HepG2 (cell line): Measurements from ENCODE around the gene S1PR2. TPM values are rescaled to one million over a fixed set of nuclear protein-coding genes. Genes with fewer than 3 reads are reported as not detected.

Source experiments
- AKAP8 ChIP-seq: sonication (generic); formaldehyde crosslinking; IDR thresholded peaks from 2 replicates; pipeline ENCODE4 v1.5.1; 2020; ENCODE audit warnings: mild to moderate bottlenecking, missing genetic modification reagents
- ARID2 ChIP-seq: sonication (generic); formaldehyde crosslinking; IDR thresholded peaks from 2 replicates; pipeline ENCODE4 v1.8.1; 2022; ENCODE audit warnings: mild to moderate bottlenecking, missing genetic modification reagents, borderline replicate concordance
- ERF ChIP-seq: IDR thresholded peaks from 2 replicates; pipeline ENCODE4 v1.6.1; 2018; ENCODE audit warnings: missing biosample characterization, missing genetic modification reagents
- HMG20A ChIP-seq: IDR thresholded peaks from 2 replicates; pipeline ENCODE4 v1.6.1; 2016; ENCODE audit warnings: borderline replicate concordance
- KMT2B ChIP-seq: IDR thresholded peaks from 2 replicates; pipeline ENCODE4 v1.6.1; 2016; ENCODE audit warnings: missing genetic modification reagents, missing compliant biosample characterization
- MTA1 ChIP-seq: sonication (generic); formaldehyde crosslinking; IDR thresholded peaks from 2 replicates; pipeline ENCODE4 v1.4.0; 2020; ENCODE audit warnings: missing genetic modification reagents, mild to moderate bottlenecking, borderline replicate concordance
- RAD51 ChIP-seq: fragments of 450-650 bp; IDR thresholded peaks from 2 replicates; pipeline ENCODE4 v1.6.1; 2016; ENCODE audit warnings: borderline replicate concordance
- ZBTB7A ChIP-seq: sonication (generic); formaldehyde crosslinking; IDR thresholded peaks from 2 replicates; pipeline ENCODE4 v1.8.0; 2022; ENCODE audit warnings: mild to moderate bottlenecking, missing genetic modification reagents
- ZMYM3 ChIP-seq: sonication (generic); formaldehyde crosslinking; IDR thresholded peaks from 2 replicates; pipeline ENCODE4 v1.5.1; 2020; ENCODE audit warnings: mild to moderate bottlenecking, missing genetic modification reagents
- ZNF251 ChIP-seq: sonication (generic); formaldehyde crosslinking; IDR thresholded peaks from 2 replicates; pipeline ENCODE4 v1.9.0; 2021; ENCODE audit warnings: mild to moderate bottlenecking, missing genetic modification reagents
- ZNF350 ChIP-seq: sonication (generic); formaldehyde crosslinking; IDR thresholded peaks from 2 replicates; pipeline ENCODE4 v1.4.0; 2020; ENCODE audit warnings: mild to moderate bottlenecking, low read depth, missing genetic modification reagents, borderline replicate concordance
- ZNF556 ChIP-seq: sonication (generic); formaldehyde crosslinking; IDR thresholded peaks from 2 replicates; pipeline ENCODE4 v1.4.0; 2020; ENCODE audit warnings: mild to moderate bottlenecking, missing genetic modification reagents, borderline replicate concordance
- ZNF563 ChIP-seq: sonication (generic); formaldehyde crosslinking; IDR thresholded peaks from 2 replicates; pipeline ENCODE4 v1.8.0; 2022; ENCODE audit warnings: mild to moderate bottlenecking, moderate library complexity, missing genetic modification reagents
- ZNF703 ChIP-seq: sonication (generic); formaldehyde crosslinking; IDR thresholded peaks from 2 replicates; pipeline ENCODE4 v1.5.1; 2020; ENCODE audit warnings: missing genetic modification reagents, mild to moderate bottlenecking, moderate library complexity, borderline replicate concordance
- polyA plus RNA-seq, 8 experiments: library from polyadenylated mRNA; depleted of rRNA in 3 of 8; stranded (reverse) in 7 of 8; unstranded in 1 of 8; fragments of >200 nt; fragmentation: Illumina TruSeq in 4 of 8; extraction: Trizol in 4 of 8; gene quantifications; 2 replicates each; pipeline versions ENCODE4 v1.2.1 to v1.2.3, GENCODE V29; 2011 to 2016; ENCODE audit warnings: low read depth in 4 of 8, missing spikeins in 1 of 8, mixed read lengths in 1 of 8; ENCODE audit not compliant: insufficient read depth in 1 of 8
- total RNA-seq, 5 experiments: library from RNA; depleted of rRNA; stranded (reverse); fragments of >200 nt; fragmentation: Illumina TruSeq; extraction: Trizol; gene quantifications; 2 replicates each; pipeline ENCODE4 v1.2.3, GENCODE V29; 2016; ENCODE audit warnings: low read depth in 1 of 5
- TF ChIP-seq, protein P1 (sequence below): sonication (generic); formaldehyde crosslinking; IDR thresholded peaks from 2 replicates; pipeline ENCODE4 v1.4.0; 2020; ENCODE audit warnings: mild to moderate bottlenecking, missing genetic modification reagents
- TF ChIP-seq, protein P2 (sequence below): sonication (generic); formaldehyde crosslinking; IDR thresholded peaks from 2 replicates; pipeline ENCODE4 v1.4.0; 2020; ENCODE audit warnings: mild to moderate bottlenecking, low read depth, missing genetic modification reagents
- TF ChIP-seq, protein P3 (sequence below): IDR thresholded peaks from 2 replicates; pipeline ENCODE4 v1.6.1; 2016; ENCODE audit warnings: mild to moderate bottlenecking
- TF ChIP-seq, protein P4 (sequence below): sonication (generic); formaldehyde crosslinking; IDR thresholded peaks from 2 replicates; pipeline ENCODE4 v1.8.0; 2022; ENCODE audit warnings: mild to moderate bottlenecking, missing genetic modification reagents, moderate library complexity
- TF ChIP-seq, protein P5 (sequence below): sonication (generic); formaldehyde crosslinking; IDR thresholded peaks from 2 replicates; pipeline ENCODE4 v1.4.0; 2020; ENCODE audit warnings: missing genetic modification reagents, mild to moderate bottlenecking, borderline replicate concordance

Gene S1PR2
- total and polyA plus RNA-seq, 2 of the 13 experiments (the other 11 are each of a cell fraction or from before 2014, with no cell fraction given) = 0.91 to 1.3 TPM

DNA sequence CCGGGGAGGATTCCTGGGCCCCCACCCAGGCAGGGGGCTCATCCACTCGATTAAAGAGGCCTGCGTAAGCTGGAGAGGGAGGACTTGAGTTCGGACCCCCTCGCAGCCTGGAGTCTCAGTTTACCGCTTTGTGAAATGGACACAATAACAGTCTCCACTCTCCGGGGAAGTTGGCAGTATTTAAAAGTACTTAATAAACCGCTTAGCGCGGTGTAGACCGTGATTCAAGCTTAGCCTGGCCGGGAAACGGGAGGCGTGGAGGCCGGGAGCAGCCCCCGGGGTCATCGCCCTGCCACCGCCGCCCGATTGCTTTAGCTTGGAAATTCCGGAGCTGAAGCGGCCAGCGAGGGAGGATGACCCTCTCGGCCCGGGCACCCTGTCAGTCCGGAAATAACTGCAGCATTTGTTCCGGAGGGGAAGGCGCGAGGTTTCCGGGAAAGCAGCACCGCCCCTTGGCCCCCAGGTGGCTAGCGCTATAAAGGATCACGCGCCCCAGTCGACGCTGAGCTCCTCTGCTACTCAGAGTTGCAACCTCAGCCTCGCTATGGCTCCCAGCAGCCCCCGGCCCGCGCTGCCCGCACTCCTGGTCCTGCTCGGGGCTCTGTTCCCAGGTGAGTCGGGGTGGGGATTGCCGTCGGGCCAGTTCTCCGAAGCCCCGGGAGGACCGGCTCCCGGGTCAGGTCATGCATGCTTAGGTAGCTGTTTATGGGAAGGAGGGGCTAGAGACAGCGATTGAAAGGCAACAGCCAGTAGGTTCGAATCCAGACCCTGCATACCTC, 39.7 kb upstream of the S1PR2 start, which contains the start of gene ICAM1 (continued):
- TF ChIP-seq ZNF350 (CRISPR knock-in tag) (peak; percentile 88), MTA1 (CRISPR knock-in tag) (0 out of 2 replicates have a peak, but pooled peaks have one; percentile 26), ERF (CRISPR knock-in tag) (peak; percentile 84), ZNF251 (CRISPR knock-in tag) (no peak), ARID2 (CRISPR knock-in tag) (peak; percentile 48; the same call in 1 of the 2 replicates), AKAP8 (CRISPR knock-in tag) (peak; percentile 46; the same call in 1 of the 2 replicates), HMG20A (CRISPR knock-in tag) (peak; percentile 69; the same call in 1 of the 2 replicates), ZNF556 (CRISPR knock-in tag) (no peak; the same call in 1 of the 2 replicates), ZMYM3 (CRISPR knock-in tag) (peak; percentile 97), ZBTB7A (peak; percentile 85), ZNF703 (CRISPR knock-in tag) (no peak), KMT2B (CRISPR knock-in tag) (peak; percentile 68; the same call in 1 of the 2 replicates), ZNF563 (CRISPR knock-in tag) (no peak; the same call in 1 of the 2 replicates), RAD51 (no peak)
- TF ChIP-seq, protein P1, sequence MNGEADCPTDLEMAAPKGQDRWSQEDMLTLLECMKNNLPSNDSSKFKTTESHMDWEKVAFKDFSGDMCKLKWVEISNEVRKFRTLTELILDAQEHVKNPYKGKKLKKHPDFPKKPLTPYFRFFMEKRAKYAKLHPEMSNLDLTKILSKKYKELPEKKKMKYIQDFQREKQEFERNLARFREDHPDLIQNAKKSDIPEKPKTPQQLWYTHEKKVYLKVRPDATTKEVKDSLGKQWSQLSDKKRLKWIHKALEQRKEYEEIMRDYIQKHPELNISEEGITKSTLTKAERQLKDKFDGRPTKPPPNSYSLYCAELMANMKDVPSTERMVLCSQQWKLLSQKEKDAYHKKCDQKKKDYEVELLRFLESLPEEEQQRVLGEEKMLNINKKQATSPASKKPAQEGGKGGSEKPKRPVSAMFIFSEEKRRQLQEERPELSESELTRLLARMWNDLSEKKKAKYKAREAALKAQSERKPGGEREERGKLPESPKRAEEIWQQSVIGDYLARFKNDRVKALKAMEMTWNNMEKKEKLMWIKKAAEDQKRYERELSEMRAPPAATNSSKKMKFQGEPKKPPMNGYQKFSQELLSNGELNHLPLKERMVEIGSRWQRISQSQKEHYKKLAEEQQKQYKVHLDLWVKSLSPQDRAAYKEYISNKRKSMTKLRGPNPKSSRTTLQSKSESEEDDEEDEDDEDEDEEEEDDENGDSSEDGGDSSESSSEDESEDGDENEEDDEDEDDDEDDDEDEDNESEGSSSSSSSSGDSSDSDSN = peak; percentile 88
- TF ChIP-seq, protein P2, sequence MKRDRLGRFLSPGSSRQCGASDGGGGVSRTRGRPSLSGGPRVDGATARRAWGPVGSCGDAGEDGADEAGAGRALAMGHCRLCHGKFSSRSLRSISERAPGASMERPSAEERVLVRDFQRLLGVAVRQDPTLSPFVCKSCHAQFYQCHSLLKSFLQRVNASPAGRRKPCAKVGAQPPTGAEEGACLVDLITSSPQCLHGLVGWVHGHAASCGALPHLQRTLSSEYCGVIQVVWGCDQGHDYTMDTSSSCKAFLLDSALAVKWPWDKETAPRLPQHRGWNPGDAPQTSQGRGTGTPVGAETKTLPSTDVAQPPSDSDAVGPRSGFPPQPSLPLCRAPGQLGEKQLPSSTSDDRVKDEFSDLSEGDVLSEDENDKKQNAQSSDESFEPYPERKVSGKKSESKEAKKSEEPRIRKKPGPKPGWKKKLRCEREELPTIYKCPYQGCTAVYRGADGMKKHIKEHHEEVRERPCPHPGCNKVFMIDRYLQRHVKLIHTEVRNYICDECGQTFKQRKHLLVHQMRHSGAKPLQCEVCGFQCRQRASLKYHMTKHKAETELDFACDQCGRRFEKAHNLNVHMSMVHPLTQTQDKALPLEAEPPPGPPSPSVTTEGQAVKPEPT = peak; percentile 63; the same call in 1 of the 2 replicates
- TF ChIP-seq, protein P3, sequence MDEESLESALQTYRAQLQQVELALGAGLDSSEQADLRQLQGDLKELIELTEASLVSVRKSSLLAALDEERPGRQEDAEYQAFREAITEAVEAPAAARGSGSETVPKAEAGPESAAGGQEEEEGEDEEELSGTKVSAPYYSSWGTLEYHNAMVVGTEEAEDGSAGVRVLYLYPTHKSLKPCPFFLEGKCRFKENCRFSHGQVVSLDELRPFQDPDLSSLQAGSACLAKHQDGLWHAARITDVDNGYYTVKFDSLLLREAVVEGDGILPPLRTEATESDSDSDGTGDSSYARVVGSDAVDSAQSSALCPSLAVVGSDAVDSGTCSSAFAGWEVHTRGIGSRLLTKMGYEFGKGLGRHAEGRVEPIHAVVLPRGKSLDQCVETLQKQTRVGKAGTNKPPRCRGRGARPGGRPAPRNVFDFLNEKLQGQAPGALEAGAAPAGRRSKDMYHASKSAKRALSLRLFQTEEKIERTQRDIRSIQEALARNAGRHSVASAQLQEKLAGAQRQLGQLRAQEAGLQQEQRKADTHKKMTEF (CRISPR knock-in tag) = peak; percentile 97
- TF ChIP-seq, protein P4, sequence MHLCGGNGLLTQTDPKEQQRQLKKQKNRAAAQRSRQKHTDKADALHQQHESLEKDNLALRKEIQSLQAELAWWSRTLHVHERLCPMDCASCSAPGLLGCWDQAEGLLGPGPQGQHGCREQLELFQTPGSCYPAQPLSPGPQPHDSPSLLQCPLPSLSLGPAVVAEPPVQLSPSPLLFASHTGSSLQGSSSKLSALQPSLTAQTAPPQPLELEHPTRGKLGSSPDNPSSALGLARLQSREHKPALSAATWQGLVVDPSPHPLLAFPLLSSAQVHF (CRISPR knock-in tag) = 0 out of 2 replicates have a peak, but pooled peaks have one; percentile 4
- TF ChIP-seq, protein P5, sequence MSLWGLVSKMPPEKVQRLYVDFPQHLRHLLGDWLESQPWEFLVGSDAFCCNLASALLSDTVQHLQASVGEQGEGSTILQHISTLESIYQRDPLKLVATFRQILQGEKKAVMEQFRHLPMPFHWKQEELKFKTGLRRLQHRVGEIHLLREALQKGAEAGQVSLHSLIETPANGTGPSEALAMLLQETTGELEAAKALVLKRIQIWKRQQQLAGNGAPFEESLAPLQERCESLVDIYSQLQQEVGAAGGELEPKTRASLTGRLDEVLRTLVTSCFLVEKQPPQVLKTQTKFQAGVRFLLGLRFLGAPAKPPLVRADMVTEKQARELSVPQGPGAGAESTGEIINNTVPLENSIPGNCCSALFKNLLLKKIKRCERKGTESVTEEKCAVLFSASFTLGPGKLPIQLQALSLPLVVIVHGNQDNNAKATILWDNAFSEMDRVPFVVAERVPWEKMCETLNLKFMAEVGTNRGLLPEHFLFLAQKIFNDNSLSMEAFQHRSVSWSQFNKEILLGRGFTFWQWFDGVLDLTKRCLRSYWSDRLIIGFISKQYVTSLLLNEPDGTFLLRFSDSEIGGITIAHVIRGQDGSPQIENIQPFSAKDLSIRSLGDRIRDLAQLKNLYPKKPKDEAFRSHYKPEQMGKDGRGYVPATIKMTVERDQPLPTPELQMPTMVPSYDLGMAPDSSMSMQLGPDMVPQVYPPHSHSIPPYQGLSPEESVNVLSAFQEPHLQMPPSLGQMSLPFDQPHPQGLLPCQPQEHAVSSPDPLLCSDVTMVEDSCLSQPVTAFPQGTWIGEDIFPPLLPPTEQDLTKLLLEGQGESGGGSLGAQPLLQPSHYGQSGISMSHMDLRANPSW (CRISPR knock-in tag) = 0 out of 2 replicates have a peak, but pooled peaks have one; percentile 73
